Mesodermal cell (in vitro differentiated cells): Measurements from ENCODE around the gene TIRAP.

ENCODE experiments used
- H3K27ac ChIP-seq: 2 replicates; pipeline ENCODE4 v1.7.0; 2013; ENCODE audit warnings: mild to moderate bottlenecking, low read depth, low read length, moderate library complexity; ENCODE audit not compliant: severe bottlenecking
- H3K36me3 ChIP-seq: 2 replicates; pipeline ENCODE4 v1.7.1; 2013; ENCODE audit warnings: mild to moderate bottlenecking, low read length, moderate library complexity; ENCODE audit not compliant: control insufficient read depth, insufficient read depth
- H3K4me1 ChIP-seq: one replicate; pipeline ENCODE4 v1.7.1; 2013; ENCODE audit warnings: mild to moderate bottlenecking, low read length; ENCODE audit not compliant: insufficient read depth, control insufficient read depth, poor library complexity, severe bottlenecking
- H3K4me3 ChIP-seq: 2 replicates; pipeline ENCODE4 v1.7.0; 2013; ENCODE audit warnings: low read length, control low read depth, mild to moderate bottlenecking; ENCODE audit not compliant: insufficient read depth, poor library complexity, severe bottlenecking; ENCODE audit errors: extremely low read depth
- H3K9me3 ChIP-seq: 2 replicates; pipeline ENCODE4 v1.7.1; 2013; ENCODE audit warnings: mild to moderate bottlenecking, low read length, moderate library complexity; ENCODE audit not compliant: control insufficient read depth
- WGBS, 2 experiments: methylation state at CpG; one replicate each; pipeline ENCODE4 v1.1.5; 2013; ENCODE audit warnings: missing lambda C conversion rate in 2 of 2; ENCODE audit not compliant: insufficient coverage in 2 of 2; 5-methylcytosine and 5-hydroxymethylcytosine counted together

TIRAP gene

DNA sequence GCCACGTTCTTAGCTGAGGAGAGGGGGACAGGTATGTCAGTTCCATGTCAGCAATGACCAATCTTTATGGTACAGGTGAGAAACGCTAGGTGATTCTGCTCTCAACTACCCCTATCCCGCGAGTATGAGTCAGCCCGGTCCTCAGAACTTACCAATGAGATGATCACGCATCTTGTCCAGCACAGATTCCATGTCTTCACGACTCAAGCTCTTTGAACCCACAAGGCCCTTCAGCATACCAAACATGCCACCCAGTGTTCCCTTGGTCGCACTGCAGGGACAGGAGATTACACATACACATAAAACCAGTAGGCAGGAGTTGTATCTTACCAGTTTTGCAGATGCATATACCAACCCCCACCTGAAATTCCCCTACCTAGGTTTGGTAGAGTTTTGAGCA, 17.1 kb upstream of the TIRAP start:
- Histone ChIP-seq H3K4me1 (peaks cover 7% of the 10 kb centered on the region), H3K9me3 (no peaks in the 10 kb centered on the region), H3K4me3 (no peak overlapping the region), H3K27ac (no peak overlapping the region), H3K36me3 (peaks cover 68% of the 10 kb centered on the region)
- 91 to 96% methylated on average over 7 to 8 of the region's 8 CpGs for WGBS, 2 experiments

DNA sequence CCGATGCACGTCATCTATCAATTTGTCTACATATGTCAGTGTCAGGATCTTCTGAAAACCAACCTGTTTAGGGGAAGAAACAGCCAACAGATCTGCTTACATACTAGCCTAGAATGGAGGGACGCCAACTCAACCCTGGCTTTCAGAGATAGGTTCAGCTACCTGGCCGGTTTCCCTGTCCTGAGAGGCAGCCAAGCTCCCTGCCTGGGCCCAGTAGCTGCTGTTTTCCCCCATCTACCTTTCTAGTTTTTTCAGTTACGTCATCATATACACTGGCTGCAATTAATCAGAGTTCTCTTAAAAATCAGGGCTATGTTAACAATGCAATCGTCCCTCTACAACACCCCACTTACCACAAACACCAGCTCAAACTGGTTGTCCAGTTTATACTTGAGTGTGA, 15.2 kb upstream of the TIRAP start:
- Histone ChIP-seq H3K9me3 (no peaks in the 10 kb centered on the region), H3K4me3 (peak overlapping the region; percentile 93), H3K36me3 (peaks cover 55% of the 10 kb centered on the region), H3K4me1 (peaks cover 7% of the 10 kb centered on the region), H3K27ac (peak overlapping the region; percentile 8)
- WGBS, 2 experiments, result 90 to 95% methylated on average over 4 to 5 of the region's 6 CpGs

DNA sequence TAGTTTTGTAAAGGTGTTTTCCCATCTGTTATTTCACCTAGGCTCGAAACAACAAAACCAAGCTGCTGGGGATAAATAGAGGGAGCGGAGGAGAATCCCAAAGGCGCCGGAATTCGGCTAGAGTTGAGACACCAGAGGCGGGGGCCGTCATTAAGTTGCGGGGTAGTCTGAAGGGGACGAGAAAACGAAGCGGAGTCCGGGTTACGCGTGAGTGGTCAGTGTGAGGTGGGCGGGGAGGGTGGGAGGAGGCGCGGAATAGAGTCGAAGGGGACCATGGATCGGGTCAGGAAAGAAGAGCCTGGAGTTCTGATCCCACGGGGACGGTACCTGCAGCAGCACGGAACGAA, 14.6 kb upstream of the TIRAP start:
- Histone ChIP-seq H3K27ac (peak overlapping the region; percentile 95), H3K4me1 (peaks cover 7% of the 10 kb centered on the region), H3K36me3 (peaks cover 55% of the 10 kb centered on the region), H3K4me3 (peak overlapping the region; percentile 93), H3K9me3 (no peaks in the 10 kb centered on the region)
- 0 to 1% methylated on average over 17 to 22 of the region's 23 CpGs for WGBS, 2 experiments

DNA sequence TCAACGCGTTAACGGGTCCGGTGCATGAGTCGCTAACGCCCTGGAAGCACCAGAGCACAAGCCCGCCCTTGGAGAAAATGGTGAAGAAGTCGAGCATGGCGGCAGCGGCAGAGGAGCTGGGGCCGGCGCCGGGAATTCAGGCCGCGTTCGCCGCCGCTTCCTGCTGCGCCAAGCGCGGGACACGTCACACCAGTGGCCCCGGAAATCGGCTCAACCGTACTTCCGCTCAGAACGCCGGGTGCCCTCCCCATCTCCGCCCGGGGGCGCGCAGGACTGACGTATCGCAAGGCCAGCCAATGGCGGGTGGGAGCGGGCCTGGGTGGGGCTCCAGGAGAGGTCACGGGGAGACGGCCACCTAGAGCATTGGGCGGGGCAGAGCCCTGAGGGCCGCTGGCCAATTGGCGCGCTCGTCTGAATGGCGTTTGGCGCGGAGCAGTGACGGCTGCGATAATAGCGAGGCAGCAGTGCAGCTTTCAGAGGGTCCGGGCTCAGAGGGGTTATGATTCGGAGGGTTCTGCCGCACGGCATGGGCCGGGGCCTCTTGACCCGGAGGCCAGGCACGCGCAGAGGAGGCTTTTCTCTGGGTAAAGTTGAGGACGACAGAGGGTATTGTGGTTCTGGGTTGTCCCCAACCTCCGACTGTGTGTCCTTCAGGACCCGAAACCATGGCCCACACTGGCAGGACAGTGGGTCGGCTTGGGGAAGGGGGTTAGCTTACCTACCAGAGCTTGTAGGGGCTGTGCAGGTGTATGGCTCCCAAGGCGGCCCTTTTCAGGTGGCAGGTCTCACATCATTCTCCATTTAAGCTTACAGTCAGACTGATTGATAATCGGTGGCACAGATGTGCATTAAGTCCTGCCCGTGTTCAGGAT, 13.9 kb upstream of the TIRAP start, which contains the start of the genes FOXRED1 and SRPRA:
TSS of gene FOXRED1 (plus strand) at position 447 of the 872 bp plus-strand sequence. CDS start at position 500, 53 bp downstream.
TSS of gene SRPRA (minus strand) at position 188 of the 872 bp plus-strand sequence. CDS start at position 97, 91 bp downstream.
- WGBS, 2 experiments, result 0 to 1% methylated on average over 58 to 61 of the region's 64 CpGs
- Histone ChIP-seq H3K9me3 (no peaks in the 10 kb centered on the region), H3K36me3 (peaks cover 55% of the 10 kb centered on the region), H3K27ac (peak within 1 kb of the TSS; percentile 95), H3K4me1 (peaks cover 7% of the 10 kb centered on the region), H3K4me3 (peak within 1 kb of the TSS; percentile 93)

DNA sequence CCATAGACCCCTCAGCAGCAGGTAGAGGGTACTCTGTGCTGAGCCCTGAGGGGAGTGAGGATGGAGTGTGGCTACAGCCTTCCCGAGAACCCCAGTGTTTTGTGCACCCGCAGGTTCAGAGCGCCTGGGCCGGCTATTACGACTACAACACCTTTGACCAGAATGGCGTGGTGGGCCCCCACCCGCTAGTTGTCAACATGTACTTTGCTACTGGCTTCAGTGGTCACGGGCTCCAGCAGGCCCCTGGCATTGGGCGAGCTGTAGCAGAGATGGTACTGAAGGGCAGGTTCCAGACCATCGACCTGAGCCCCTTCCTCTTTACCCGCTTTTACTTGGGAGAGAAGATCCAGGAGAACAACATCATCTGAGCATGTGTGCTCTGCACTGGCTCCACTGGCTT, 5.6 kb upstream of the TIRAP start:
- Histone ChIP-seq H3K4me1 (no peaks in the 10 kb centered on the region), H3K36me3 (peaks cover 56% of the 10 kb centered on the region), H3K9me3 (no peaks in the 10 kb centered on the region), H3K27ac (no peak overlapping the region), H3K4me3 (no peak overlapping the region)
- WGBS, 2 experiments, result 93 to 99% methylated on average over 11 of the region's 11 CpGs

DNA sequence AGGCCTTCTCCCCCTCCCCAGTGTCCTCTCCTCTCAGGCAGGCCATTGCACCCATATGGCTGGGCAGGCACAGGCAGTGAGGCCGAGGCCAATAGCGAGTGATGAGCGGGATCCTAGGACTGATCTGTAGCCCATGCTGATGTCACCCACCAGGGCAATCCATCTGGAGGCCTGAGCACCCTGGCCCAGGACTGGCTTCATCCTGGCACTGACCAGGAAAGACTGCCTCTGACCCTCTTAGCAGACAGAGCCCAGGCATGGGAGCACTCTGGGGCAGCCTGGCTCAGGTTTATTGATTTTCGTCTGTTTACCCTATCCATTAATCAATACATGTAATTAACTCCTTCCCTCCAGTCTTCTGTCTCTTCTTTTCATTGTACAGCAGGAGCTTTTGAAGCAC, 5.1 kb upstream of the TIRAP start:
- H3K4me3 ChIP-seq, result no peak overlapping the region
- no peaks in the 10 kb centered on the region for H3K4me1 ChIP-seq
- 93 to 97% methylated on average over 3 to 4 of the region's 4 CpGs for WGBS, 2 experiments
- no peak overlapping the region for H3K27ac ChIP-seq
- H3K9me3 ChIP-seq, result no peaks in the 10 kb centered on the region
- H3K36me3 ChIP-seq, result peaks cover 55% of the 10 kb centered on the region

DNA sequence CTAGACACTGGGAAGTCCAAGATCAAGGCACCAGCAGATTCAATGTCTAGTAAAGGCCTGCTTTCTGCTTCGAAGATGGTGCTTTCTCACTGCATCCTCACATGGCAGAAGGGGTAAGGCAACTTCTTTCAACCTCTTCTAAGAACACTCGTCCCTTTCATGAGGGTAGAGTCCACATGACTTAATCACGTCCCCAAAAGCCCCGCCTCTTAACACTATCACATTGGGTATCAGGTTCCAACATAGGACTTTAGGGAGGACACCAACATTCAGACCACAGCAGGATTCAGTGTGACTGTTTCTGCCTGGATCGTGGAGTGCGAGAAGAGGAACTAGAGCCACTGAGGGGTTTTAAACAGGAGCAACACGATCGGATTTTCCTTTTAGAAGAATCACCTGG, 3.7 kb upstream of the TIRAP start:
- Histone ChIP-seq H3K27ac (no peak overlapping the region), H3K9me3 (no peaks in the 10 kb centered on the region), H3K36me3 (peaks cover 41% of the 10 kb centered on the region), H3K4me1 (no peaks in the 10 kb centered on the region), H3K4me3 (no peak overlapping the region)
- WGBS, 2 experiments, result 85 to 94% methylated on average over 6 to 8 of the region's 8 CpGs

DNA sequence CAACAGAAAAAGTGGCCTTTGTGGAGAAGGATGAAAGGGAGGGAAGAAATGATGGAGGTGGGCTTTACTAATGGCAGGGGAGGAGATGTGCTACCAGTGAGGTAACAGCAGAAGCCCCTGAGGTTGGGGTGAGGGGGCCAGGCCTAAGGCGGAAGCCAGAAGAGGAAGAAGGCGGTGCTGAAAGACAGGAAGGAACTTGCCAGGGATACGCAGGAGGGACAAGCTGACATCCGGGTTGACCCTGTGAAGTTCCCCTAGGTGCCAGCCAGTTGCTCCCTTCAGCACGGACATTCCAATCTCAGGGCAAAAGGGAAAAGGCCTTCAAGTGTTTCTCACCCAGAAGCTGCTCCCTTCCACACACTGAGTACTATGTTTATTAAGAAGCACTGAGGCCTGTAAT, 2.3 kb upstream of the TIRAP start:
- Histone ChIP-seq H3K36me3 (peaks cover 27% of the 10 kb centered on the region), H3K4me1 (no peaks in the 10 kb centered on the region), H3K4me3 (no peak overlapping the region), H3K27ac (no peak overlapping the region), H3K9me3 (no peaks in the 10 kb centered on the region)
- 87% methylated on average over 4 to 5 of the region's 5 CpGs for WGBS, 2 experiments

DNA sequence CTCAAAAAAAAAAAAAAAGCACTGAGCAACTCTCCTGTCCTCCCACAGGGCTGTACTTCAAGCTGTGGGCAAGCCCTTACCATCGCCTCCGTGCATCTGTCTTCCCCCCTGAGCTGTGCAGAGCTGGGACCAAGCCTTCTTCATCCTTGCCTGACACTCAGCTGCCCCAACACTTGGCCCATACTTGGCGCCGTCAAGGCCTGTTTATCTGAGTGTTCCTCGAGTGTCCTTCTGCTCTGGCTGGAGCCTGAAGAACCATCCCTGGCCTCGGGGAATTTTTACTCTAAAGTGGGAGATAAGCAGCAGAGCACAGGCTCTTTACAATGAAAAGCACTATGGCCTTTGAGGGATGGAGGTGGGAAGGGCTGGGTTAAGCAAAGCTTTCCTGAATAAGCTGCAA, 1.6 kb upstream of the TIRAP start:
- peaks cover 20% of the 10 kb centered on the region for H3K36me3 ChIP-seq
- no peaks in the 10 kb centered on the region for H3K9me3 ChIP-seq
- WGBS, 2 experiments, result 91 to 93% methylated on average over 4 to 6 of the region's 6 CpGs
- H3K27ac ChIP-seq, result no peak overlapping the region
- no peak overlapping the region for H3K4me3 ChIP-seq
- no peaks in the 10 kb centered on the region for H3K4me1 ChIP-seq

DNA sequence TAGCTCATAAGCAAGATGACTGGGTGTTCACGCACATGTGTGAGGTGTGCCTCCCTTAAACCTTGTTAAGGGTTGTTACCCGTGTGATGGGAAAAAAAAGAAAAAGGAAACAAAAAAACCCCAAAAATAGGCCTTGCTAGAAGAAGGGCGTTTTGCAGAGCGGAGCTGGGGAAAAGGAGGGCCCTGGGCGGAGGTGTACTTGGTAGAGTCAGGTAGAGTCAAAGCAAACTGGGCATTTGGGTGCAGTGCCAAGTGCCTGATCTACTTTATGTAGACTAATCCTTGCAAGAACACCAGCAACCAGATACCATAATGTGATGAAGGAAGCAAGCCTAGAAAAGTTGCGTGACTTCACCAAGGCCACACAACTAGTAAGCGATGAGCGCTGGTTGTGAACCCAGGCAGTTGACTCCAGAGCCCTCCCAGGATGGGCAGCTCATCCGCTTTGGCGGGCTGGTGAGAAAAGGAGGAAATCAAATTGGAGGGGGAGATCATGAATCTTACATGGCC, 1.2 kb upstream of the TIRAP start:
- Histone ChIP-seq H3K4me1 (no peaks in the 10 kb centered on the region), H3K27ac (no peak overlapping the region), H3K4me3 (no peak overlapping the region), H3K36me3 (peaks cover 20% of the 10 kb centered on the region), H3K9me3 (no peaks in the 10 kb centered on the region)
- 97 to 98% methylated on average over 4 to 7 of the region's 10 CpGs for WGBS, 2 experiments

DNA sequence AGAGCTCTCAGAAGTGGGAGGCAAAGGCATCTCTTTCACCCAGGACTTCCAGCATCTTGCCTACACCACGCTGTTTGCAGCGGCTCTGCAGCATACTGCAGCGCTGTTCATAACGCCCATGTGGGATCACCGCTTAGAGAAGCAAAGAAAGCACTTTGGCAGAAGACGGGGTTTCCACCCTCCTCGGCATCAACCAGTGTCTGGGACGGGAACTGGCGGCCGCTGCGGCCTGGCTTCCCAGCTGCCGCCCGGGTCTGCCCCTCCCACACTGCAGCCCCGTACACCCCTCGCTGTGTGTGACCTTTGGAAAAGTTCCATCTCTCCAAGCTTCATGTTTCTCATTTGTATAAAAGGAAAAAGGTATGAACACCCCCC, 545 bp upstream of the TIRAP start:
- Histone ChIP-seq H3K9me3 (no peaks in the 10 kb centered on the region), H3K4me1 (no peaks in the 10 kb centered on the region), H3K27ac (no peak overlapping the region), H3K36me3 (peaks cover 14% of the 10 kb centered on the region), H3K4me3 (peak overlapping the region; percentile 52)
- WGBS, 2 experiments, result 22 to 36% methylated on average over 11 of the region's 15 CpGs
